Fibroblast of lung (primary cell): Measurements from ENCODE around the gene FPGS. TPM values are rescaled to one million over a fixed set of nuclear protein-coding genes. Genes with fewer than 3 reads are reported as not detected.

Experiments used
- DNase-seq, 2 donors: peaks; one replicate each; pipeline versions ENCODE4 v3.0.0 to v3.0.0-alpha.2; 2010; ENCODE audit warnings: low read depth in 2 of 2
- H2AFZ ChIP-seq: 2 replicates; pipeline ENCODE4 v1.5.1; 2012; ENCODE audit warnings: low read length, control low read depth, inconsistent platforms
- H3K27ac ChIP-seq: 2 replicates; pipeline ENCODE4 v1.5.1; 2011; ENCODE audit warnings: low read length, control low read depth; ENCODE audit not compliant: insufficient read depth
- H3K27me3 ChIP-seq: 2 replicates; pipeline ENCODE4 v1.5.1; 2011; ENCODE audit warnings: mild to moderate bottlenecking, low read length; ENCODE audit not compliant: control insufficient read depth, insufficient read depth
- H3K36me3 ChIP-seq: 2 replicates; pipeline ENCODE4 v1.5.1; 2011; ENCODE audit warnings: low read length; ENCODE audit not compliant: control insufficient read depth, insufficient read depth
- H3K4me1 ChIP-seq: 2 replicates; pipeline ENCODE4 v1.5.1; 2011; ENCODE audit warnings: low read length; ENCODE audit not compliant: control insufficient read depth, insufficient read depth; ENCODE audit errors: extremely low read depth
- H3K4me2 ChIP-seq: 2 replicates; pipeline ENCODE4 v1.5.1; 2011; ENCODE audit warnings: low read length, control low read depth; ENCODE audit not compliant: insufficient read depth; ENCODE audit errors: extremely low read depth
- H3K4me3 ChIP-seq, 4 experiments: fragments of 200-600 bp in 1 of 4; sonication (generic) in 1 of 4; replicated peaks in 1 of 4; 2 replicates each; pipeline ENCODE4 v1.5.1; 2011 to 2016; ENCODE audit warnings: low read length in 4 of 4, low read depth in 3 of 4, mild to moderate bottlenecking in 3 of 4, control low read depth in 2 of 4, inconsistent platforms in 1 of 4, mixed read lengths in 1 of 4; ENCODE audit not compliant: insufficient read depth in 1 of 4; ENCODE audit errors: control extremely low read depth in 1 of 4
- H3K79me2 ChIP-seq: 2 replicates; pipeline ENCODE4 v1.5.1; 2012; ENCODE audit warnings: mild to moderate bottlenecking, low read length, inconsistent platforms; ENCODE audit not compliant: control insufficient read depth, insufficient read depth
- H3K9ac ChIP-seq: 2 replicates; pipeline ENCODE4 v1.5.1; 2011; ENCODE audit warnings: mild to moderate bottlenecking, low read length, control low read depth; ENCODE audit not compliant: insufficient read depth
- H3K9me3 ChIP-seq: 2 replicates; pipeline ENCODE4 v1.5.1; 2012; ENCODE audit warnings: low read depth, low read length; ENCODE audit not compliant: control insufficient read depth, insufficient read depth
- H4K20me1 ChIP-seq: 2 replicates; pipeline ENCODE4 v1.5.1; 2011; ENCODE audit warnings: low read length; ENCODE audit not compliant: control insufficient read depth, insufficient read depth; ENCODE audit errors: extremely low read depth
- CTCF ChIP-seq, 2 donors: IDR thresholded peaks in 1 of 2; conservative IDR thresholded peaks in 1 of 2; 1 replicate in 1 of 2; 2 replicates in 1 of 2; pipeline ENCODE4 v1.5.1; 2011 to 2012; ENCODE audit warnings: low read length in 2 of 2, control low read depth in 1 of 2, inconsistent platforms in 1 of 2, low read depth in 1 of 2, mild to moderate bottlenecking in 1 of 2
- EZH2 ChIP-seq: IDR thresholded peaks from 2 replicates; pipeline ENCODE4 v1.5.1; 2012; ENCODE audit warnings: low read length, control low read depth, mild to moderate bottlenecking; ENCODE audit errors: missing control alignments
- polyA plus RNA-seq, 2 donors: library from polyadenylated mRNA; depleted of rRNA in 1 of 2; stranded (reverse) in 1 of 2; unstranded in 1 of 2; fragments of >200 nt; gene quantifications; 2 replicates each; pipeline ENCODE4 v1.2.1, GENCODE V29; 2011 to 2012; ENCODE audit warnings: missing spikeins in 1 of 2
- total RNA-seq: library from RNA; depleted of rRNA; stranded (reverse); fragments of >200 nt; gene quantifications from 2 replicates; pipeline ENCODE4 v1.2.1, GENCODE V29; 2014

The FPGS gene
- total and polyA plus RNA-seq, 2 donors (not counting 1 experiment from before 2014, with no cell fraction given): 42.4 to 77.0 TPM

GRCh38 chr9:127785933-127786772 lies 16.5 kb upstream of the FPGS start, which contains the start of gene CDK9:
CDK9 (plus strand) TSS chr9:127786034; CDS start chr9:127786149, 115 bp downstream.
- Histone ChIP-seq H4K20me1 (no peaks in the 10 kb centered on the region), H3K27me3 (no peaks in the 10 kb centered on the region), H3K27ac (peak within 1 kb of the TSS; percentile 91), H2AFZ (peak within 1 kb of the TSS; percentile 68), H3K9me3 (no peaks in the 10 kb centered on the region), H3K4me3 (peak within 1 kb of the TSS; percentile 75 to 99 (median 91)), H3K9ac (peak within 1 kb of the TSS; percentile 94), H3K4me1 (peaks cover 8% of the 10 kb centered on the region), H3K36me3 (peaks cover 29% of the 10 kb centered on the region), H3K79me2 (peaks cover 42% of the 10 kb centered on the region), H3K4me2 (peak within 1 kb of the TSS; percentile 89)
- no peak for TF ChIP-seq EZH2
- no peak for TF ChIP-seq CTCF (conservative IDR thresholded peaks at IDR 0.05 in 1 of 2, IDR thresholded peaks at IDR 0.05 in 1 of 2; ENCODE audit: low read depth in 1 of 2, low read length in 2 of 2)
- peak; percentile 85 to 89 for DNase-seq

GRCh38 chr9:127786773-127787104 lies 15.9 kb upstream of the FPGS start:
- Histone ChIP-seq H3K4me1 (peaks cover 8% of the 10 kb centered on the region), H3K27me3 (no peaks in the 10 kb centered on the region), H3K4me2 (peak overlapping the region; percentile 89), H3K27ac (peak overlapping the region; percentile 91), H2AFZ (no peak overlapping the region), H3K36me3 (peaks cover 32% of the 10 kb centered on the region), H3K9me3 (no peaks in the 10 kb centered on the region), H3K79me2 (peaks cover 42% of the 10 kb centered on the region), H3K9ac (peak overlapping the region; percentile 94), H4K20me1 (no peaks in the 10 kb centered on the region), H3K4me3 (peak overlapping the region; percentile 75 to 99 (median 91))
- peak in 1 of 2 donors; percentile 39 for DNase-seq
- TF ChIP-seq EZH2 (no peak), CTCF (conservative IDR thresholded peaks at IDR 0.05 in 1 of 2, IDR thresholded peaks at IDR 0.05 in 1 of 2; ENCODE audit: low read depth in 1 of 2, low read length in 2 of 2) (peak; percentile 53)

GRCh38 chr9:127788337-127789011 lies 14.2 kb upstream of the FPGS start:
- Histone ChIP-seq H3K9ac (no peak overlapping the region), H4K20me1 (no peaks in the 10 kb centered on the region), H3K79me2 (peaks cover 42% of the 10 kb centered on the region), H3K27ac (no peak overlapping the region), H3K4me1 (peaks cover 11% of the 10 kb centered on the region), H3K36me3 (peaks cover 34% of the 10 kb centered on the region), H3K9me3 (no peaks in the 10 kb centered on the region), H3K4me2 (no peak overlapping the region), H3K27me3 (no peaks in the 10 kb centered on the region), H2AFZ (no peak overlapping the region), H3K4me3 (no peak overlapping the region)
- no peak for DNase-seq
- TF ChIP-seq CTCF (conservative IDR thresholded peaks at IDR 0.05 in 1 of 2, IDR thresholded peaks at IDR 0.05 in 1 of 2; ENCODE audit: low read depth in 1 of 2, low read length in 2 of 2) (no peak), EZH2 (no peak)
